Measurements from ENCODE around the gene CRYZ.

- TF ChIP-seq POLR2A (IDR thresholded peaks at IDR 0.05), result no peak
- no peak for TF ChIP-seq POLR2AphosphoS5 (IDR thresholded peaks at IDR 0.05)
Observed at GRCh38 chr1:74703386-74704182, 29.3 kb downstream of the CRYZ start.

Data from upper lobe of left lung (tissue), 4 donors.